ENCODE measurements around the gene TPX2. TPM values are rescaled to one million over a fixed set of nuclear protein-coding genes. Genes with fewer than 3 reads are reported as not detected.
A peak's percentile ranks its signal among the peaks of the same experiment; 100 is the strongest.

Gene TPX2
- total and polyA plus RNA-seq, 2 donors, result 8.2 to 75.6 TPM

- no peaks in the 10 kb centered on the region for H3K9me3 ChIP-seq (ENCODE audit: control insufficient read depth in 2 of 2, insufficient read depth in 1 of 2, low read length in 1 of 2)
- 96% methylated on average over 8 of the region's 8 CpGs for WGBS
- H3K4me1 ChIP-seq (ENCODE audit: control insufficient read depth in 2 of 2, insufficient read depth in 2 of 2, low read length in 2 of 2), result no peaks in the 10 kb centered on the region
- H3K27me3 ChIP-seq (ENCODE audit: control insufficient read depth in 2 of 2, insufficient read depth in 1 of 2, low read length in 1 of 2), result no peaks in the 10 kb centered on the region
- H3K36me3 ChIP-seq (ENCODE audit: control insufficient read depth in 2 of 2, insufficient read depth in 2 of 2, low read length in 1 of 2), result no peaks in the 10 kb centered on the region
- no peak overlapping the region for H3K4me3 ChIP-seq (ENCODE audit: low read length in 2 of 2)
- no peak overlapping the region for H3K27ac ChIP-seq (ENCODE audit: low read depth in 1 of 2, low read length in 1 of 2)
- DNase-seq (ENCODE audit: low read depth in 6 of 9, low spot score in 9 of 9), result no peak
Observed at GRCh38 chr20:31830406-31830981, 91.4 kb downstream of the TPX2 start.

GRCh38 chr20:31831211-31831610, 92.1 kb downstream of the TPX2 start:
- no peak overlapping the region for H3K4me3 ChIP-seq (ENCODE audit: low read length in 2 of 2)
- no peaks in the 10 kb centered on the region for H3K9me3 ChIP-seq (ENCODE audit: control insufficient read depth in 2 of 2, insufficient read depth in 1 of 2, low read length in 1 of 2)
- WGBS, result 95% methylated on average over 6 of the region's 6 CpGs
- no peak overlapping the region for H3K27ac ChIP-seq (ENCODE audit: low read depth in 1 of 2, low read length in 1 of 2)
- H3K36me3 ChIP-seq (ENCODE audit: control insufficient read depth in 2 of 2, insufficient read depth in 2 of 2, low read length in 1 of 2), result no peaks in the 10 kb centered on the region
- no peaks in the 10 kb centered on the region for H3K27me3 ChIP-seq (ENCODE audit: control insufficient read depth in 2 of 2, insufficient read depth in 1 of 2, low read length in 1 of 2)
- H3K4me1 ChIP-seq (ENCODE audit: control insufficient read depth in 2 of 2, insufficient read depth in 2 of 2, low read length in 2 of 2), result peaks cover 0 to 3% of the 10 kb centered on the region in 2 donors
- no peak for DNase-seq (ENCODE audit: low read depth in 6 of 9, low spot score in 9 of 9)

GRCh38 chr20:31831771-31832306, 92.7 kb downstream of the TPX2 start:
- no peak overlapping the region for H3K4me3 ChIP-seq (ENCODE audit: low read length in 2 of 2)
- 96% methylated on average over 17 of the region's 17 CpGs for WGBS
- H3K36me3 ChIP-seq (ENCODE audit: control insufficient read depth in 2 of 2, insufficient read depth in 2 of 2, low read length in 1 of 2), result no peaks in the 10 kb centered on the region
- DNase-seq (ENCODE audit: low read depth in 6 of 9, low spot score in 9 of 9), result no peak
- H3K27me3 ChIP-seq (ENCODE audit: control insufficient read depth in 2 of 2, insufficient read depth in 1 of 2, low read length in 1 of 2), result no peaks in the 10 kb centered on the region
- H3K9me3 ChIP-seq (ENCODE audit: control insufficient read depth in 2 of 2, insufficient read depth in 1 of 2, low read length in 1 of 2), result no peaks in the 10 kb centered on the region
- H3K4me1 ChIP-seq (ENCODE audit: control insufficient read depth in 2 of 2, insufficient read depth in 2 of 2, low read length in 2 of 2), result peaks cover 0 to 3% of the 10 kb centered on the region in 2 donors
- no peak overlapping the region for H3K27ac ChIP-seq (ENCODE audit: low read depth in 1 of 2, low read length in 1 of 2)

GRCh38 chr20:31833130-31833930, 94.2 kb downstream of the TPX2 start:
- Histone ChIP-seq H3K36me3 (ENCODE audit: control insufficient read depth in 2 of 2, insufficient read depth in 2 of 2, low read length in 1 of 2) (no peaks in the 10 kb centered on the region), H3K9me3 (ENCODE audit: control insufficient read depth in 2 of 2, insufficient read depth in 1 of 2, low read length in 1 of 2) (no peaks in the 10 kb centered on the region), H3K27me3 (ENCODE audit: control insufficient read depth in 2 of 2, insufficient read depth in 1 of 2, low read length in 1 of 2) (no peaks in the 10 kb centered on the region), H3K4me3 (ENCODE audit: low read length in 2 of 2) (no peak overlapping the region), H3K4me1 (ENCODE audit: control insufficient read depth in 2 of 2, insufficient read depth in 2 of 2, low read length in 2 of 2) (peaks cover 0 to 3% of the 10 kb centered on the region in 2 donors), H3K27ac (ENCODE audit: low read depth in 1 of 2, low read length in 1 of 2) (no peak overlapping the region)
- 79% methylated on average over 14 of the region's 14 CpGs for WGBS
- peak in 4 of 9 donors; percentile 22 to 39 (median 33) for DNase-seq (ENCODE audit: low read depth in 6 of 9, low spot score in 9 of 9)

- H3K4me3 ChIP-seq (ENCODE audit: low read length in 2 of 2), result no peak overlapping the region
- no peak overlapping the region for H3K27ac ChIP-seq (ENCODE audit: low read depth in 1 of 2, low read length in 1 of 2)
- no peaks in the 10 kb centered on the region for H3K9me3 ChIP-seq (ENCODE audit: control insufficient read depth in 2 of 2, insufficient read depth in 1 of 2, low read length in 1 of 2)
- WGBS, result 91% methylated on average over 20 of the region's 20 CpGs
- H3K27me3 ChIP-seq (ENCODE audit: control insufficient read depth in 2 of 2, insufficient read depth in 1 of 2, low read length in 1 of 2), result no peaks in the 10 kb centered on the region
- H3K36me3 ChIP-seq (ENCODE audit: control insufficient read depth in 2 of 2, insufficient read depth in 2 of 2, low read length in 1 of 2), result no peaks in the 10 kb centered on the region
- no peak for DNase-seq (ENCODE audit: low read depth in 6 of 9, low spot score in 9 of 9)
- peaks cover 0 to 3% of the 10 kb centered on the region in 2 donors for H3K4me1 ChIP-seq (ENCODE audit: control insufficient read depth in 2 of 2, insufficient read depth in 2 of 2, low read length in 2 of 2)
Observed at GRCh38 chr20:31833931-31834521, 94.9 kb downstream of the TPX2 start.

- no peaks in the 10 kb centered on the region for H3K27me3 ChIP-seq (ENCODE audit: control insufficient read depth in 2 of 2, insufficient read depth in 1 of 2, low read length in 1 of 2)
- H3K27ac ChIP-seq (ENCODE audit: low read depth in 1 of 2, low read length in 1 of 2), result no peak overlapping the region
- DNase-seq (ENCODE audit: low read depth in 6 of 9, low spot score in 9 of 9), result no peak
- 74% methylated on average over 9 of the region's 9 CpGs for WGBS
- peaks cover 0 to 3% of the 10 kb centered on the region in 2 donors for H3K4me1 ChIP-seq (ENCODE audit: control insufficient read depth in 2 of 2, insufficient read depth in 2 of 2, low read length in 2 of 2)
- no peaks in the 10 kb centered on the region for H3K36me3 ChIP-seq (ENCODE audit: control insufficient read depth in 2 of 2, insufficient read depth in 2 of 2, low read length in 1 of 2)
- no peak overlapping the region for H3K4me3 ChIP-seq (ENCODE audit: low read length in 2 of 2)
- H3K9me3 ChIP-seq (ENCODE audit: control insufficient read depth in 2 of 2, insufficient read depth in 1 of 2, low read length in 1 of 2), result no peaks in the 10 kb centered on the region
Observed at GRCh38 chr20:31835554-31835953, 96.5 kb downstream of the TPX2 start.

- WGBS, result 14% methylated on average over 14 of the region's 14 CpGs
- Histone ChIP-seq H3K9me3 (ENCODE audit: control insufficient read depth in 2 of 2, insufficient read depth in 1 of 2, low read length in 1 of 2) (no peaks in the 10 kb centered on the region), H3K36me3 (ENCODE audit: control insufficient read depth in 2 of 2, insufficient read depth in 2 of 2, low read length in 1 of 2) (no peaks in the 10 kb centered on the region), H3K27me3 (ENCODE audit: control insufficient read depth in 2 of 2, insufficient read depth in 1 of 2, low read length in 1 of 2) (no peaks in the 10 kb centered on the region), H3K27ac (ENCODE audit: low read depth in 1 of 2, low read length in 1 of 2) (no peak overlapping the region), H3K4me1 (ENCODE audit: control insufficient read depth in 2 of 2, insufficient read depth in 2 of 2, low read length in 2 of 2) (peaks cover 0 to 3% of the 10 kb centered on the region in 2 donors), H3K4me3 (ENCODE audit: low read length in 2 of 2) (no peak overlapping the region)
- DNase-seq (ENCODE audit: low read depth in 6 of 9, low spot score in 9 of 9), result no peak
Observed at GRCh38 chr20:31835977-31836852, 97.1 kb downstream of the TPX2 start.

- no peak overlapping the region for H3K27ac ChIP-seq (ENCODE audit: low read depth in 1 of 2, low read length in 1 of 2)
- no peak for DNase-seq (ENCODE audit: low read depth in 6 of 9, low spot score in 9 of 9)
- 88% methylated on average over 5 of the region's 5 CpGs for WGBS
- peaks cover 0 to 3% of the 10 kb centered on the region in 2 donors for H3K4me1 ChIP-seq (ENCODE audit: control insufficient read depth in 2 of 2, insufficient read depth in 2 of 2, low read length in 2 of 2)
- no peaks in the 10 kb centered on the region for H3K36me3 ChIP-seq (ENCODE audit: control insufficient read depth in 2 of 2, insufficient read depth in 2 of 2, low read length in 1 of 2)
- no peak overlapping the region for H3K4me3 ChIP-seq (ENCODE audit: low read length in 2 of 2)
- no peaks in the 10 kb centered on the region for H3K9me3 ChIP-seq (ENCODE audit: control insufficient read depth in 2 of 2, insufficient read depth in 1 of 2, low read length in 1 of 2)
- H3K27me3 ChIP-seq (ENCODE audit: control insufficient read depth in 2 of 2, insufficient read depth in 1 of 2, low read length in 1 of 2), result no peaks in the 10 kb centered on the region
Observed at GRCh38 chr20:31836853-31837608, 97.9 kb downstream of the TPX2 start.

Data from thymus (tissue), 11 donors.